Measurements from ENCODE around the gene ARFGAP3.

Gene ARFGAP3

DNA sequence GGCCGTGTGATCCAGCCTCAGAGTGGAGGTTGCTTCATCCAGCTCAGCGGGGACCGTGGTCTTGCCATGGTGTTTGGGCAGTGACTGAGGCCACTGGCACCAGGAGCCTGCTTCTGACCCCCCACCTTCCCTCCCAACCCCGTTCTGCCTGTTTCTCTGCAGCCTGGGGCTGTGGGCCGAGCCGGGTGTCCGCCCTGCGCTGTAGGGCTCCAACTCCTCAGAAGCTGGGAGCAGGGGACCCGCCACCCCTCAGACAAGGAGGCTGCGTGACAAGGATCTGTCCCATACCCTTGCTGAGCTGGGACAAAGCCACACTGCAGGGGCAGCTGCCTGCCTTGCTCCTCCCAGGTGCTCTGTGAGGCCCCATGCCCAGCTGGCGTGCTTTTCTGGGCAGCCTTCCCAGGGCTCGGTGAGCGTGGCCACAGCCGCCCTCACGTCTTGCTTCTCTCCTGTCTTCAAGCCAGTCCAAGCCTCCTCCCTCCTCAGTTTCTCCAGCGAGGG is 11.7 kb upstream of the ARFGAP3 start:
- DNase-seq (ENCODE audit: low read depth, low spot score): no peak
- peak overlapping the region; percentile 34 for H3K27ac ChIP-seq

DNA sequence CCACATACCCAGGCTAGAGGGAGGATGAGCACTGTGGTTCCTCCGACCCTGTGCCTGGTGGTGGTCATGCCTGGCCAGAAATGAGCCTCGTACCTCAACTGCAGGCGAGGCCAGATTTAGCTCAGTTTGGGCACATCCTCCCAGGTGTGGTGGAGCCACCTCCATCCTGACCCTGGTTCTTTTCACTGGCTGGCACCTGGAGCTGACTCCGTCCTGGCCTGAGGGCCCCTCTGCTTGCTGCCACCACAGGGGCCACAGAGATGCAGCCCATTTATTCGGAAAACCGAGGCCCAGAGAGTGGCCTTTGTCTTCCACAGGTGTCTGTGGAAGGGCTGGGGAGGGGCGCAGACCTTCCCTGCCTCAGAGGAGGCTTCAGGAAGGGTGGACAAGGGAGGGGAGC is 9.0 kb upstream of the ARFGAP3 start:
- DNase-seq (ENCODE audit: low read depth, low spot score): no peak
- no peak overlapping the region for H3K27ac ChIP-seq

DNA sequence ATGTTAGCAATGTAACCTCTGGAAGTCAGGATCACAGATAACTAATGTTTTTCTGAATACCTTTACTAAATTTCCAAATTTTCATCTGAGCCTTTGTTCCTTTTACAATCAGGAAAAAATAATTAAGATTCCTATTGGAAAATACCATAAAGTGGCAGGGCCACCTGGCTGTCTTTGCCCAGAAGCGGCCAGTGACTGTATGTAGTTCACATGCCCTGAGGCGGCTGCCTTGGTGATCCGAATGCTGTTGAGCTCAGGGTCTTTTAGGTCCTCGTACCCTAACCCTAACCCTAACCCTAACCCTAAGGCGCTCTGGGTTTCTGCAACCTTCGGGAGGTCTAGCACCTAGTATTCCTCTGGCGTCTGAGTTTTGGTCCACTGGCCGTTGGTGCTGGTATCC is 8.5 kb upstream of the ARFGAP3 start:
- H3K27ac ChIP-seq: no peak overlapping the region
- DNase-seq (ENCODE audit: low read depth, low spot score): no peak

GRCh38 chr22:42863349-42863961 is 6.4 kb upstream of the ARFGAP3 start:
- H3K27ac ChIP-seq: peak overlapping the region; percentile 68
- peak; percentile 65 for DNase-seq (ENCODE audit: low read depth, low spot score)

DNA sequence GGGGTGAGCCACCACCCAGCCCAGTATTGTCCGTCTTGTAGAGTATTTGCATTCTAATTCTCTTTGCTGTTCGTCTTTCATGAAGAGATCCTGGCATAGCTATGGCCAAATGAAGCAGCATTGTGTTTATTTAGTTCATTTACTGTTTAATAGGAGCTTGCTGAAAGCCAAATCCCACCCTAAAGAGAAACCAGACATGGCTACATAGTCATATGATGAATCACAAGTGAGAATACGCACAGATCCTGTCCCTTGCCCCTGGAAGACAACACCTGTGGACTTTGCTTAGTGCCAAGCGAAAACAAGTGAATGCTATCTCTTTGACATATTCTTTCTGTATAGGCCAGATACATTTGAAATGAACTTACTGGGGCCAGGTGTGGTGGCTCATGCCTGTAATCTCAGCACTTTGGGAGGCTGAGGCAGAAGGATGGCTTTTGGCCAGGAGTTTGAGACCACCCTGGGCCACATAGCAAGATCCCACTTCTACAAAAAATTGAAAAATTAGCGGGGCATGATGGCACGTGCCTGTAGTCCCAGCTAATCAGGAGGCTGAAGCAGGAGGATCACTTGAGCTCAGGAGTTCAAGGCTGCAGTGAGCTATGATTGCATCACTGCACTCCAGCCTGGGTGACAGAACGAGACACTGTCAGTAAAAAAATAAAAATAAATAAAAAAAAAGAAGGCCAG is 5.1 kb upstream of the ARFGAP3 start:
- DNase-seq (ENCODE audit: low read depth, low spot score): peak; percentile 70
- H3K27ac ChIP-seq: peak overlapping the region; percentile 68

DNA sequence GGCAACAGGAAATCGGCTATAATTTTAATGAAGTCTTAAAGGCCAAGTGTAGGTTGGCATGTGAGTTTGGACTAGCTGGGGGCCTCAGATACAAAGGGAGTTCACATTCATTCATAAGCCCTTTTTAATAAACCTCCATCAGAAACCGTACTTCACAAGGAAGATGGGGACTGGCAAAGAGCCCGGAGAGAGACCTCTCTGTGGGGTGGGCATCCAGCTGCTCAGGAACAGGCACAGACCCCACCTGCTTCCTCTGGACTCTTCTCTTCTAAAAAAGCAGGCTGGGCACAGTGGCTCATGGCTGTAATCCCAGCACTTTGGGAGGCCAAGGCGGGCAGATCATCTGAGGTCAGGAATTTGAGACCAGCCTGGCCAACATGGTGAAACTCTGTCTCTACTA is 3.9 kb upstream of the ARFGAP3 start:
- no peak overlapping the region for H3K27ac ChIP-seq
- no peak for DNase-seq (ENCODE audit: low read depth, low spot score)

DNA sequence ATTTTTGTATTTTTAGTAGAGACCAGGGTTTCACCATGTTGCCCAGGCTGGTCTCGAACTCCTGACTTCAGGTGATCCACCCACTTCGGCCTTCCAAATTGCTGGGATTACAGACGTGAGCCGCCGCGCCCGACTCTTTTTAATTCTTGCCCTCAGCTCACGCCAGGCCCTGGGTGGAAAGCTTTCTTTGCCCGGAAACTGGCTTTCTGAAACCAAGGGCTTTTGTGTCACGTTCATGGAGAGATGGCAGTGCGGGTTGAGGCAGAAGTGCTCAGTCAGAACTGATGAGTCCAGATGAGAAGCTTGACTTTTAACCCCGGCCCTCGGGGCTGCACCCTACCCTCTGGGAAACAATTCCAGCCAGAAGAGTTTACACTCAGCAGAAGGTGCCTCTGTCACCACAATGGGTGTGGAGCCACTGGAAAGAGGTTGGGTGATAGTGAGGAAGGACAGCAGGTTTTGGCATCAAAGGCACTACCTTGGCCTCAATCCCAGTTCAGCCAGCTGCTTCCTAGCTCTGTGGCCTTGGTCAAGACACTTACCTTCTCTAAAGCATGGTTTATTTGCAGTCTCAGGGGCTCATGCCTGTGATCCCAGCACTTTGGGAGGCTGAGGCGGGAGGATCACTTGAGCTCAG is 890 bp upstream of the ARFGAP3 start:
- no peak overlapping the region for H3K27ac ChIP-seq
- no peak for DNase-seq (ENCODE audit: low read depth, low spot score)

- peak overlapping the region; percentile 80 for H3K27ac ChIP-seq
- DNase-seq (ENCODE audit: low read depth, low spot score): no peak
Measured at GRCh38 chr22:42856179-42856864, 751 bp downstream of the ARFGAP3 start.

- peak overlapping the region; percentile 5 for H3K27ac ChIP-seq
- no peak for DNase-seq (ENCODE audit: low read depth, low spot score)
Measured at GRCh38 chr22:42855721-42856120, 1.4 kb downstream of the ARFGAP3 start.

- peak overlapping the region; percentile 5 for H3K27ac ChIP-seq
- no peak for DNase-seq (ENCODE audit: low read depth, low spot score)
Measured at GRCh38 chr22:42855211-42855610, 1.9 kb downstream of the ARFGAP3 start.

DNA sequence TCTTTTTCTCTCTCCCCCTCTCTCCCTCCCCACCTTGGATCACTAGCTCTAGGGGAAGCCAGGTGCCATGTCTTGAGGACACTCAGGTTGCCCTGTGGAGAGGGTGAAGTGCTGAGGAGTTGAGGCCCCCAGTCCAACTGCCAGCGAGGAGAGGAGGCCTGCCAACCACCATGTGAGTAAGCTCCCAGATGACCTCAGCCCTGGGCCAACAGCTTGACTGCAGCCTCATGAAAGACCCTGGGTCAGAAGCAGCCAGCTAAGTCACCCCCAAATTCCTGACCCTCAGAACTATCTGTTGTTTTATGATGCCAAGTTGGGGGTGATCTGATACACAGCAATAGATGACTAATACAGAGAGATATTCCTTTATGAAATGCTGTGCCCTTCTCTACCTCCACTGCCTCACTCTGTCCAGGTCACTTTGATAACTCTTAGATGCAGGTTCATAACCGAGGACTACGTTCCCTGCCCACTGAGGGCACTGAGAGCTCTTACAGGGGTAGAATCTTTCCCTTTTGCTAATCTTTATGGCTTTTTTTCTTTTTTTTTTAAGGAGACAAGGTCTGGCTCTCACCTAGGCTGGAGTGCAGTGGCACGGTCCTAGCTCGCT is 8.0 kb downstream of the ARFGAP3 start:
- no peak for DNase-seq (ENCODE audit: low read depth, low spot score)
- no peak overlapping the region for H3K27ac ChIP-seq

DNA sequence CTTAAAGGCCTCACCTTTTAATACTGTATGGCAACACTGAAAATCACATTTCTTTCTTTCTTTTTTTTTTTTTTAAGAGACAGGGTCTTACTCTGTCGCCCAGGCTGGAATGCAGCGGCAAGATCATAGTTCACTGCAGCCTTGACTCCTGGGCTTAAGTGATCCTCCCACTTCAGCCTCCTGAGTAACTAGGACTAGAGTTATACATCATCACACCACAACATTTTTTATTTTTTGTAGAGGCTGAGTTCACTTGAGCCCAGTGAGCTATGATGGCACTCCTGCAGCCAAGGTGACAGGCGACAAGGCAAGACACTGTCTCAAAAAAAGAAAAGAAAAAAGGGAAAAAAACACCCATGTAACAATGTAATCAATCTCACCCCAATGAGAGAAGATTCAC is 10.0 kb downstream of the ARFGAP3 start:
- DNase-seq (ENCODE audit: low read depth, low spot score): no peak
- H3K27ac ChIP-seq: no peak overlapping the region

- H3K27ac ChIP-seq: peak overlapping the region; percentile 28
- no peak for DNase-seq (ENCODE audit: low read depth, low spot score)
Measured at GRCh38 chr22:42844756-42845155, 12.3 kb downstream of the ARFGAP3 start.

DNA sequence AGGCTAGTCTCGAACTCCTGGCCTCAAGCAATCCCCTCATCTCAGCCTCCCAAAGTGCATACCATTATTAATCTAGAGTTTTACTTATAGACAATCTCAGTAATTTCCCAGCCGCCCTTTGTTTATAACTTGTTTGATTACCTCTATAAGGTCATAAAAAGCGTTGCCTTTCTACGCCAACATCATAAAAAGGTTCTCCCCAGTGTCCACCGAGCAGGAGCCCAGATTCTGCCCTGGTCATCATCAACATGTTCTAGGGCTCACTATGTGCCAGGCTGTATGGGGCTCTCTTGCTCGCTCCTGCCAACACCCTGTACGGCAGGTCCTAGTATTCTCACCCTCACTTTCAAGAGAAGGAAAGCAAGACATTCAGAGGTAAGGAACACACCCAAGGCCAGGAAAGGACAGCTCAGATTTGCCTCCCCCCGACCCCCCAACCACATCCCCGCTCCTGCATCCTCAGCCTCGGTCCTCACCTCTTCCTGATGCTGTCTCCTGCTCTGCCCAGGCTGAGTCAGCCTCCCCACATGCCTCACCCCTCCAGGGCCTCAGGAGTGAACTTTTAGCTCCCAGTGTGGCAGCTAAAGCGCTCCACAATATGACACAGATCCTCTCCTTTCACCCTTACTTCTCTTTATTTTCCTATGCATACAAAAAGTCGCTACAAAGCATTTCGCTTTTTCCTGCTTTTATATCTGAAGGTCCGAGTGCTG is 14.3 kb downstream of the ARFGAP3 start:
- H3K27ac ChIP-seq: no peak overlapping the region
- no peak for DNase-seq (ENCODE audit: low read depth, low spot score)

DNA sequence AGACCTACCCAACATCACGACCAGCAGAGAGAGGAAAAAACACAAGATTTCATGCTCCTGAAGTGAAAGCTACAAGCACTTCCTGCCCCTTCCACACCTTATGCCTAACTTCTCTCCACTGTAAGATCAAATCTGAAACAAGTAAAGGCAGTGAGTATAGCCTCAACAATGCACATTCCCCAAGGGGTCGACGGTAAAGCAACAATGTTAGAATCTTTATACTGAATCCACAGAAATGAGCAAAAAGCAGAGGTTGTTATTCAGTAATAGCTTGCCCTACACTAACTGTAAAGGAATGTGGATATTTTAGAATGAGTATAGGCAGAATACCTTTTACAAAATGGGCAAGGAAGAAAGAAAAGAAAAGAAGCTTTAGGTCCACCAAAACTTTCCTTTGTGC is 15.6 kb downstream of the ARFGAP3 start:
- DNase-seq (ENCODE audit: low read depth, low spot score): no peak
- peak overlapping the region; percentile 18 for H3K27ac ChIP-seq

DNA sequence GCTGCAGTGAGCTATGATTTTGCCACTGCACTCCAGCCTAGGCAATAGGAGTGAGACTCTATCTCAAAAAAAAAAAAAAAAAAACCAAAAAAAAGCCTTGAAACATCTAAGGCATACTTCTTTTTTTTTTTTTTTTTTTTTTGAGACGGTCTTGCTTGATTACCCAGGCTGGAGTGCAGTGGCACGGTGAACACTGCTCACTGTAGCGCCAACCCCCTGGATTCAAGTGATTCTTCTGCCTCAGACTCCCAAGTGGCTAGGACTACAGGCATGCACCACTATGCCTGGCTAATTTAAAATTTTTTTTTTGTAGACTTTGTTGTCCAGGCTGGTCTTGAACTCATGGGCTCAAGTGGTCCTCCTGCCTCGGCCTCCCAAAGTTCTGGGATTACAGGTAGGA is 19.5 kb downstream of the ARFGAP3 start:
- DNase-seq (ENCODE audit: low read depth, low spot score): no peak
- H3K27ac ChIP-seq: no peak overlapping the region

DNA sequence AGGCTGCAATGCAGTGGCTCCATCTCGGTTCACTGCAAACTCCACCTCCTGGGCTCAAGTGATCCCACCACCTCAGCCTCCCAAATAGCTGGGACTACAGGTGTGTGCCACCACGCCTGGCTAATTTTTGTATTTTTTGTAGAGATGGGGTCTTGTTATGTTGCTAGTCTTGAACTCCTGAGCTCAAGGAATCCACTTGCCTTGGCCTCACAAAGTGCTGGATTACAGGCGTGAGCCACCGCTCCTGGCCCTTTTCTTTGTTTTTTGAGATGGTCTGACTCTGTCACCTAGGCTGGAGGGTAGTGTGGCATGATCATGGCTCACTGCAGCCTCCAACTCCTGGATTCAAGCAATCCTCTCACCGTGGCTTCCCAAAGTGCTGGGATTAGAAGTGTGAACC is 21.0 kb downstream of the ARFGAP3 start:
- no peak overlapping the region for H3K27ac ChIP-seq
- no peak for DNase-seq (ENCODE audit: low read depth, low spot score)

DNA sequence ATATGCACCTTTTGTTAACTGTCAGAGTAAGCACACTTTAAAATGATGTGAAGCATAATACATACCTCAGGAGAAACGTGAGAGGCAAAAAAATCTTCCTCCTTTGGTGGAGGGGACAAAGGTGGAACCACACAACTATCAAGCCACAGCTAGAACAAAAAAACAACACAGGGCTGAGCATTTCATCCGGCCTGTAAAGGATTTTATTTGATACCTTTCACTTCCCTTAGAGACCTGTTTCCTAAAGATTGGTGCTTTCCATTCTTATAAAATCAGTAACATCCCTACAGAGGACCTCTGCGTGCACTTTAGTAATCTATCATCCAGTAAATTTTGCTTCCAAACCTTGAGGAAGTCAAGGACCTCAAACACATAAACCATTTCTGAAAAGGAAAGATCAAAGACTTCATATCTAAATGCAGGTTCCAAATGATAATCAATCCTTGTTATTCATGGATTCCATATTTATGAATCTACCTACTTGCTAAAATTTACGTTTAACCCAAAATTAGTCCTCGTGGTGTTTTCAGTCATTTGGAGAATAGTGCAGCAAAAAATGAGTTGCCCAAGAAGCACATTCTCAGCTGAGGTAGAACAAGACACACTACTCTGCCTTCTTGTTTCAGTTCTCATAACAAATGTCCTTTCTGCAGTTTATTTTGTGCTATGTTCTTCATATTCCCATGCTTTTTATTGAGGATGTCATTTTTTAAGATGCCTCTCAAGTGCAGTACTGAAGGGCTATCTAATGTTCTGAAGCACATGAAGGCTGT is 22.7 kb downstream of the ARFGAP3 start:
- no peak overlapping the region for H3K27ac ChIP-seq
- no peak for DNase-seq (ENCODE audit: low read depth, low spot score)

DNA sequence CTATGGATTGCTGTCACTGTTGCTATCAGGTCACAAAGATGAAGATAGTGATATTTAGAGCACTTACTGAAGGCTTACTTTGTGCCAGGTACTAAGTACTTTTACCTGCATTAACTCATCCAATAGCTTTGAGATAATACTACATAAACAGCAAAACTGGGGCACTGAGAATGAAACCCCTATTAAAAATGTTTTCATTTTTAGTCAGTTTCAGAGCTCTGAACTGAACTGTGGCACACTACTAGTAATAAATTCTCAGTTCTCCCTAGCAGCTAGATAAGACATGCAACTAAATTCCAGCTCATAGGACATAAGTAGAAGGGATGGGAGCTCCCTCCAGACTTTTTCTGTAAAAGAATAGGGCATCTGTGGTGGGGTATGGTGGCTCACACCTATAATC is 24.0 kb downstream of the ARFGAP3 start:
- no peak for DNase-seq (ENCODE audit: low read depth, low spot score)
- no peak overlapping the region for H3K27ac ChIP-seq

Data from epithelial cell of prostate (primary cell).